ENCODE results near the gene SLC25A45.

Gene SLC25A45, protein sequence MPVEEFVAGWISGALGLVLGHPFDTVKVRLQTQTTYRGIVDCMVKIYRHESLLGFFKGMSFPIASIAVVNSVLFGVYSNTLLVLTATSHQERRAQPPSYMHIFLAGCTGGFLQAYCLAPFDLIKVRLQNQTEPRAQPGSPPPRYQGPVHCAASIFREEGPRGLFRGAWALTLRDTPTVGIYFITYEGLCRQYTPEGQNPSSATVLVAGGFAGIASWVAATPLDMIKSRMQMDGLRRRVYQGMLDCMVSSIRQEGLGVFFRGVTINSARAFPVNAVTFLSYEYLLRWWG

DNA sequence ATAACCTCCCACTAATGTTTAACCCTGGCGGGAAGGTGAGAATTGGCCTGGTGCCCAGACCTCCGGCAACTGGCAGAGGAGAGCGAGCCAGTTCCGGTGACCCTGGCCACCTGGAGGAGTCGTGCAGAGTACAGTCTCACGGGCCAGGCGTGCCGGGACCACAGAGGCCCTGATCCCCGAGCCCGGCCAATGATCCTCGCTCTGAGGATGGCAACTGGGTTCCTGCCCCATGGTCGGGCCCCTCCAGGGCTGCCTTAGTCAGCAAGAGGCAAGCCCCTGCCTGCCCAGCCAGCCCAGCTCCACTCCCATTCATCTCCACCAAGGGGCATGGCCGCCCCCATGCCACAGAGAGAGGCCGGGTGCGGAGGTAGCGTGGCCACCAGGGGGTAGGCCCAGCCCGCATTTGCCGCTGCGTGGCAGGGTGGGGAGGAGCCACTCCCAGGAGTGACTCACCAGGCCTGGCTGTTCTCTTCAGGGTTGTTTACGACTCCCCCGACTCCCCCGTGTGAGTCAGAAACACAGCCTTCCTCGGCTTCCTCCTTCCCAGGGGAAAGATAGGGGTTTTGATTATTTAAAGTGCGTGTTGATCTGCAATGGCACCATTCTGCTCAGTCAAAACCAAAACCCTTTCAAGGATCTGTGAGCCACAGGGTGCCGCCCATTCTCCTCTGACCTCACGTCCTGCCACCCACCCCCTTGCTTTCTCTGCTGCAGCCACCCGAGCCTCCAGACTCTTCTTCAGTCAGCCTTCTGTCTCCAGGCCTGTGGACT lies at the start of gene SLC25A45:
Gene SLC25A45, minus strand, starts transcription at position 614 of the 771 bp plus-strand sequence. CDS start 695 bp downstream, outside the sequence.
- Mint-ChIP-seq H3K4me1 (peaks cover 59% of the 10 kb centered on the region), H3K27ac (peak within 1 kb of the TSS; percentile 100), H3K36me3 (peaks cover 3% of the 10 kb centered on the region), H3K4me3 (peak within 1 kb of the TSS; percentile 83), H3K27me3 (no peaks in the 10 kb centered on the region), H3K9me3 (no peaks in the 10 kb centered on the region)
- CTCF ChIA-PET, result interaction anchor here (0.7 to 5.4 kb wide), 9 partner anchors 28 to 127 kb away, joined by 3 to 25 read pairs (median 4); no protein-coding TSS in a partner anchor
- peak; percentile 92 for DNase-seq

- H3K27me3 Mint-ChIP-seq, result no peaks in the 10 kb centered on the region
- peak; percentile 50 for DNase-seq
- H3K9me3 Mint-ChIP-seq, result no peaks in the 10 kb centered on the region
- peak overlapping the region; percentile 88 for H3K27ac Mint-ChIP-seq
- CTCF ChIA-PET, result interaction anchor here (1.0 to 1.4 kb wide), 2 partner anchors 14 to 33 kb away, joined by 3 to 8 read pairs; no protein-coding TSS in a partner anchor
- H3K4me1 Mint-ChIP-seq, result peaks cover 92% of the 10 kb centered on the region
- H3K4me3 Mint-ChIP-seq, result peak overlapping the region; percentile 32
- H3K36me3 Mint-ChIP-seq, result peaks cover 75% of the 10 kb centered on the region
Measured at GRCh38 chr11:65431451-65432099, 49.1 kb upstream of the SLC25A45 start.

GRCh38 chr11:65430406-65431217 lies 48.2 kb upstream of the SLC25A45 start:
- no peaks in the 10 kb centered on the region for H3K27me3 Mint-ChIP-seq

DNA sequence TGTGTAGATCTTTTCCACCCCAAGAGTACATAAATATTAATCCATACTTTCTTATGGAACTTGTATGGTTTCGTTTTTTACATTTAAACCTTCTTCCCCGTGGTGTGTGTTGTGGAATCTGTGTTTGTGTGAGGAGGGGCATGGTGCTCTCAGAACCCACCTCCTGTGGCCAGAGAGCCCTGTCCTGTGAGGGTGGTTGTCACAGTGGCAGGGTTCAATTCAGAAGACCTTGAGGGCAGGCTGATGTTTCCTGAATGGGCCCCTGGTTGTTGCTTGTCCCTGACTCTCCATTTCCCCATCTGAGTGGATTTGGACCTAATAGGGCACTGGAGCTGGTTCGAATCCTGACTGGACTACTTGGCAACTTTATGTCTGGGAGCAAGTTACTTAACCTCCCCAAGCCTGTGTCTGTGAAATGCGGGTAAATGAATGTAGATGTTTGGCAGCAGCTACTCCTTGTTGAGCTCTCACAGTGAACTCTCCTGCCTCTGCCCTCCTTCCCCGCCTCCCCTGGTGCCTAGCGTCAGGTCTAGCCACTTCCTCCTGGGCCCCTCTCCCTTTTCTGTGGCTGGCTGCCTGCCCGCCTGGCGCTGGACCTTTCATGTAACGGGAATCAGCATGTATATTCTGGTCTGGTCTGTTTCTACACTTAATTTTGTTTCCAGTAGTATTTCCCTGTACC lies 47.4 kb upstream of the SLC25A45 start:
- peak overlapping the region; percentile 97 for H3K27ac Mint-ChIP-seq
- peak overlapping the region; percentile 87 for H3K4me3 Mint-ChIP-seq
- DNase-seq, result peak; percentile 68
- peaks cover 76% of the 10 kb centered on the region for H3K36me3 Mint-ChIP-seq
- CTCF ChIA-PET, result interaction anchor here (0.8 to 1.3 kb wide), 7 partner anchors 10 to 79 kb away, joined by 3 to 6 read pairs (median 3); no protein-coding TSS in a partner anchor
- H3K27me3 Mint-ChIP-seq, result peaks cover 5% of the 10 kb centered on the region
- H3K4me1 Mint-ChIP-seq, result peaks cover 81% of the 10 kb centered on the region
- no peaks in the 10 kb centered on the region for H3K9me3 Mint-ChIP-seq

More at GRCh38 chr11:65430406-65431217, 48.2 kb upstream of the SLC25A45 start:
- Mint-ChIP-seq H3K36me3 (peaks cover 75% of the 10 kb centered on the region), H3K9me3 (no peaks in the 10 kb centered on the region), H3K4me1 (peaks cover 88% of the 10 kb centered on the region), H3K27ac (peak overlapping the region; percentile 97), H3K4me3 (peak overlapping the region; percentile 87)
- DNase-seq, result peak; percentile 38
- CTCF ChIA-PET, result interaction anchor here (0.8 to 1.3 kb wide), 7 partner anchors 10 to 79 kb away, joined by 3 to 6 read pairs (median 3); no protein-coding TSS in a partner anchor

DNA sequence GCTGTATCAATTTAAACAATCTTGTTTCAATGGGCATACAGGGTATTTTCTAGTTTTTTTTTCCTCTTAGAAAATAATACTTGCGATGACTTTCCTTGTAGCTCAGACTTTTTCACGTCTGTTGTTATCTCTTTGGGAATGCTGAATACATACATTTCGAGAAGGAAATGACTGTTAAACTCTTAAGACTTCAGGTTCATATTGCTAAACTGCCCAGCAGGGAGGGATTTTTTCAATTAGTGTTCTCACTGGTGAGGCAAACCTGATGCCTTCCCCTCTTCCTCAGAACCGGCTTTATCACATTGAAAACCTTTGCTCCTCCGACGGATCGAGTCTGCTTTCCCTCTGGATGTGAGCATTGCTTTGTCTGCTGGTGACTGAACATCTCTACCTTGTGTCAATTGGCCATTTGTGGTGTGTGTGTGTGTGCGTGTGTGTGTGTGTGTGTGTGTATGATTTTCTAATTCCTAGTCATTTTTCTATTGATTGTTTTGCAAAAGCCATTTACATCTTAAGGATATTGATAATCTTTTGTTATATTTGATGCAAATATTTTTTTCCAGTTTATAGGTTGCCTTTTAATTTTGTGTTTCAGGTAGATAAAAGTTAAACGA lies 46.7 kb upstream of the SLC25A45 start:
- peak; percentile 34 for DNase-seq
- Mint-ChIP-seq H3K9me3 (no peaks in the 10 kb centered on the region), H3K27ac (peak overlapping the region; percentile 97), H3K36me3 (peaks cover 76% of the 10 kb centered on the region), H3K27me3 (peaks cover 5% of the 10 kb centered on the region), H3K4me1 (peaks cover 74% of the 10 kb centered on the region), H3K4me3 (peak overlapping the region; percentile 87)
- CTCF ChIA-PET, result interaction anchor here (1.1 to 1.7 kb wide), 3 partner anchors 10 to 68 kb away, joined by 3 to 6 read pairs (median 5); no protein-coding TSS in a partner anchor

- Mint-ChIP-seq H3K36me3 (peaks cover 78% of the 10 kb centered on the region), H3K4me3 (peak overlapping the region; percentile 87), H3K27ac (peak overlapping the region; percentile 97), H3K9me3 (no peaks in the 10 kb centered on the region), H3K4me1 (peaks cover 71% of the 10 kb centered on the region), H3K27me3 (peaks cover 9% of the 10 kb centered on the region)
- no peak for DNase-seq
- CTCF ChIA-PET, result interaction anchor here (1.7 kb wide), 2 partner anchors 9 to 69 kb away, joined by 3 to 5 read pairs; no protein-coding TSS in a partner anchor
Measured at GRCh38 chr11:65428578-65429067, 46.2 kb upstream of the SLC25A45 start.

- Mint-ChIP-seq H3K27ac (peak overlapping the region; percentile 97), H3K9me3 (no peaks in the 10 kb centered on the region), H3K36me3 (peaks cover 80% of the 10 kb centered on the region), H3K27me3 (peaks cover 16% of the 10 kb centered on the region), H3K4me3 (peak overlapping the region; percentile 87), H3K4me1 (peaks cover 66% of the 10 kb centered on the region)
- CTCF ChIA-PET, result interaction anchor here (0.6 to 1.7 kb wide), 3 partner anchors 9 to 69 kb away, joined by 3 to 5 read pairs (median 3); no protein-coding TSS in a partner anchor
- DNase-seq, result peak; percentile 50
Measured at GRCh38 chr11:65427691-65428577, 45.5 kb upstream of the SLC25A45 start.

DNA sequence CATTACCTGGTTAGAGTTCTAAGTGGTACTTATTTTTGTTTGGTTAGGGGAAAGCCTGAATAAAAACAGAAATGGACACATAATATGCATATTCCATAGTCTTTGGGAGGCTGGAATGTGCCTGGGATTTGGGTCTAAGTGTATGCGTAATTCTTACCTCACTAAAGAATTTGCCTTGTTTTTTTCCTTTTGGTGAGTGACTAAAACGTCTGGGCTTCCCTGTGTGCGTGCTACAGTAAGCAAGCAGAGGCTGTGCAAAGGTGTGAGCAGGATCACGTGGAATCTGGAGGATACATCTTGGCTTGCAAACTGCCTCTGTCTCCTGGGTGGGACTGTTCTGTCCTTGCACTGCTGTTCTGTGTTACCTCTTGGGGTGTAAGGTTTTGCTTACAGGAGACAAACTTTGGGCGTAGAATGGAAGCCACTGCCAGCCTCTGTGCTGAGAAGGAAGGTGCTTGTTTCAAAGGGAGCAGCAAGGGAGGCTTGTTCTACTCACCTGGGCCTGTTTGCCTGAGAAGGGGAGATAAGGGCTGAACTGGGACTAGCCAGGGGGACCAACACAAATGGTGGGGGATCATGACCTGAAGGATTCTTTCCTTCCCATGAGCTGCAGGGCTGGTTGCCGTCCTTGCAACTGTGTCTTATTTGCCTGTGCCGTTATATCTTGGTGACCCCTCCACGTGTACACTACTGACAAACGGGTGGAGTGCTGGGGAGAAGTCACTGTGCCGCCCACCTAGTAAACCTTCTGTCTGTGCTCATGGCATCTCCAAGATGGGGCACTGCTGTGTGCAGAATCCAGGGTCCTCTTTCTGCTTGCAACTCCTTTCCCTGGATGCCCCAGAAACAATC lies 44.6 kb upstream of the SLC25A45 start:
- H3K9me3 Mint-ChIP-seq, result no peaks in the 10 kb centered on the region
- H3K4me1 Mint-ChIP-seq, result peaks cover 58% of the 10 kb centered on the region
- H3K36me3 Mint-ChIP-seq, result peaks cover 81% of the 10 kb centered on the region
- H3K27me3 Mint-ChIP-seq, result peaks cover 25% of the 10 kb centered on the region
- H3K27ac Mint-ChIP-seq, result peak overlapping the region; percentile 97
- peak; percentile 48 for DNase-seq
- H3K4me3 Mint-ChIP-seq, result peak overlapping the region; percentile 87
- CTCF ChIA-PET, result interaction anchor here (0.6 to 1.7 kb wide), 2 partner anchors 8 to 26 kb away, joined by 3 read pairs; no protein-coding TSS in a partner anchor

- Mint-ChIP-seq H3K4me1 (peaks cover 50% of the 10 kb centered on the region), H3K4me3 (peak overlapping the region; percentile 87), H3K9me3 (no peaks in the 10 kb centered on the region), H3K36me3 (peaks cover 76% of the 10 kb centered on the region), H3K27me3 (peaks cover 27% of the 10 kb centered on the region), H3K27ac (peak overlapping the region; percentile 97)
- CTCF ChIA-PET, result no interaction called here
- no peak for DNase-seq
Measured at GRCh38 chr11:65425971-65426838, 43.8 kb upstream of the SLC25A45 start.

Data from activated naive CD4-positive, alpha-beta T cell treated with anti-CD3 and anti-CD28 coated beads, Interleukin-2, amount 10 ng/mL, durations not matched to agents 7 days and 5 days (primary cell).